GM12801 (cell line): ENCODE measurements around the gene KIDINS220.

Experiments
- TF ChIP-seq, protein P1 (sequence below): IDR thresholded peaks from one replicate; pipeline ENCODE4 v1.5.1; 2011; ENCODE audit warnings: control low read depth; ENCODE audit not compliant: insufficient read length; ENCODE audit errors: extremely low read depth

KIDINS220 gene

DNA sequence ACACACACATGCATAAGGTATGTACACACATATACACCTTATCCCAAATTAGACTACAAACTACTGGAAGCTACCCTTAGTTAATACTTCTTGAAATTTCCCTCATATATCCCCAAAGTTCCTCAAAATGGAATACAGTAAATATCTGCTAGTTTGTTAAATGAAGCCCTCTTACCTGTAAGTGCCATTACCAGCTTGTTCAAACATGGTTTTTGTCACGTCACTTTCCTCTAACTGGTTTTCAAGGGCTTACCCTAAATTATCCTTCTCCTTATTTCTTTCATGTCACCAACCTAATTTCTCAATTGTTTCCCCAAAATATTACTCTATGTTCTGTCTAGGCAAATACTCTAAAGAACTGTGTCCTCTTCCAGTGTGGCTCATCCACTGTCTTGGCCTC lies 24.4 kb upstream of the KIDINS220 start:
- TF ChIP-seq, protein P1, sequence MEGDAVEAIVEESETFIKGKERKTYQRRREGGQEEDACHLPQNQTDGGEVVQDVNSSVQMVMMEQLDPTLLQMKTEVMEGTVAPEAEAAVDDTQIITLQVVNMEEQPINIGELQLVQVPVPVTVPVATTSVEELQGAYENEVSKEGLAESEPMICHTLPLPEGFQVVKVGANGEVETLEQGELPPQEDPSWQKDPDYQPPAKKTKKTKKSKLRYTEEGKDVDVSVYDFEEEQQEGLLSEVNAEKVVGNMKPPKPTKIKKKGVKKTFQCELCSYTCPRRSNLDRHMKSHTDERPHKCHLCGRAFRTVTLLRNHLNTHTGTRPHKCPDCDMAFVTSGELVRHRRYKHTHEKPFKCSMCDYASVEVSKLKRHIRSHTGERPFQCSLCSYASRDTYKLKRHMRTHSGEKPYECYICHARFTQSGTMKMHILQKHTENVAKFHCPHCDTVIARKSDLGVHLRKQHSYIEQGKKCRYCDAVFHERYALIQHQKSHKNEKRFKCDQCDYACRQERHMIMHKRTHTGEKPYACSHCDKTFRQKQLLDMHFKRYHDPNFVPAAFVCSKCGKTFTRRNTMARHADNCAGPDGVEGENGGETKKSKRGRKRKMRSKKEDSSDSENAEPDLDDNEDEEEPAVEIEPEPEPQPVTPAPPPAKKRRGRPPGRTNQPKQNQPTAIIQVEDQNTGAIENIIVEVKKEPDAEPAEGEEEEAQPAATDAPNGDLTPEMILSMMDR = no peak

DNA sequence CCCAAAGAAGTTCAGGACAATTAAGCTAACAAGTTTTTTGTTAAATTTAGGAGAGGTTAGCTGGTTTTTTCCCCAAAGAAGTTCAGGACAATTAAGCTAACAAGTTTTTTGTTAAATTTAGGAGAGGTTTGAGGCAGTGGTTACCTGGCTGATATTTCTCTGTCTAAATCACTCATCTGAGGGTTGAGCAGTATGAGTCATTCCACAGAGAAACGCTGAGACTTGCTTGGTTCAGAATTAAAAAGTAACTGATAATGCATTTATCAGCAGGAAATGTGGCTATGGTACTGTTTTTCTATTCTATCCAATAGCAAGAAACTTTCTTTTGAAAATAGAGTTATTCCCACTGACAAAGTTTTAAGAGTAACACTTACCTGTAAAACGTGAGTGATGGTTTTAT lies 22.8 kb upstream of the KIDINS220 start:
- TF ChIP-seq, protein P1 = no peak

DNA sequence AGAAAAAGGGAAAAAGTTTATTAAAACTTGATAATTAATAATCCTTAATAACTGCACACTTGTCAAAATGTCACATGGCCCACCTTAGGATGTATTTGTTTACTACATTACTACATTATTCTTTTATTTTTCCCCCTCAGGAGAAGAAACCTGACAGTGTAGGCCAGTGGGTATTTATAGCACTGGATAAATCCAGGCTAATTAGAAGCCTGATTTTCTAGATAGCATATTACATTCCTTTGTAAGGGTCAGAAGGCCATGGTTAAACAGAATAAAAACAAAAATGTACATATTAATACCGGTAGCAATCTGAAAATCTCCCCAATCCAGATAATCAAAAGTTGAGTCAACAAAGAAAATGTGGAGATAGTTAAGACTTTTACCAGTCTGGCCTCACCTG lies 21.5 kb upstream of the KIDINS220 start:
- TF ChIP-seq, protein P1 = no peak

DNA sequence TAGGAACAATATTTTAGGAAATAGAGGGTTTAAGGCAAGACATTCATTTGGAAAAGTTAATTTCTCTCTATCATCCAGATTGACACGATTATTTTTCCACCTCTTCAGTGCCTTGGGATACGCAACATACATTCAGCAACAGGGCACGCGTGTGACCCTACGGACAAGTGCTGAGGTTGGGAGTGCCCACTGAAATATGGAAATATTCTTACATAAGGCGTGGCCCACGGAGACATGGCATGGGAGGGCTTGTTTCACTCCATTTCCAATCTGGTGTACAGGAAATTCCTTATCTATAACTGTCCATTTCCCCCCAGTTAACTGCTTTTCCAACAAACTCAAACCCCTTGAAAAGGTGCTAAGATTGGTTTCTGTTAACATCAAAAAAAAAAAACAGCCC lies 20.9 kb upstream of the KIDINS220 start:
- TF ChIP-seq, protein P1 = no peak

DNA sequence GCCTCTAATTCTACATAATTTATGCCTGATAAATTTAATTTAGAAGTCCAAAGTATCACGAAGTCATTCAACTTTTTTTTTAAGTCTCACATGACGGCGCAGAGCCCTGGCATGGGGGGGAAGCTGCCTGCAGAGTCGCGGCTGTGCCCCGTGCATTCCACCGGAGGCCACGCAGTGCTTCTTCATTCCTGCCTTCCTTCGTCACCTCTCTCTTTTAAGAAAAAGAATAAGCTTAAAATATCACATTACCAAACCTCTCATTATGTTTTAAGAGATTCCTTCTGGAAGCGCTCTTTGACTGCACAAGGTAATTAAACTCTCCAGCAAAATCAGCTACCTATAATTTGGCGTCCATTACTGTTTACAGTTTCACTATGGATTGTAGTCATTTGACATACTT lies 20.3 kb upstream of the KIDINS220 start:
- TF ChIP-seq, protein P1 = no peak

DNA sequence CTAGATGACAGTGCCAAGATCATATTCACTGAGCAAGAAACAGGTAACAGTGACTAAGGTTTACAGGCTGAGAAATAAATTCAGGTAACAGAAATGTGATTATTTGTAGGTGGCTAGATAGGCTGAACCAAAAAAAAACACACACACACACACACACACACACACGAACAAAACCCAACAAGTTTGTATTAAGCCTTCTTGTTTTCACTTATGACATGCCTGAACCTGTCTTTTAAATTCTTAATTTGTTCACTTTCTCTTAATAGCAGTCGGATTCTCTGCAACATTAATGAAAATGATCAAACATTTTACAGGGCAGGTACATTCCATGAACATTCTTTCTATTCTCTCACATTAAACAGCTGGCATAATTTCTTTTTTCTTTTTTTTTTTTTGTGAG lies 18.8 kb upstream of the KIDINS220 start:
- TF ChIP-seq, protein P1 = no peak

DNA sequence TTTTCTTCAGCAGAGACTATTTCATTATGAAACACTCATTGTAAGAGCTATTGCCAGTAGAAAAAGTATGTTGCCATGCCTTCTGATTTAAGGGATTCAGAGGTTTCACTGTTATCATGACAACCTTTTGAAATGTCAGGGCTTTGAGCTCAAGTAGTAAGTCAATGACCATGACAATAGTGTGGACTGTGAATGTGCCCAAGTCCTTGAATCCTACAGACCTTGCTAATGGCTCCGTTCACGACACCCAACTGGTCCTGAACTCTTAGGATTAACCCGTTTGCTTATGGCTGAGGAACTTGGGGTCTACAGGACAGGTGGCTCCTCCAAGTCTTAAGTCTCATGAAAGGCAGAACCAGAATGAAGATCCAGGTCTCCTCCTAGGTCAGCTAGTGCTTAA lies 17.6 kb upstream of the KIDINS220 start:
- TF ChIP-seq, protein P1 = no peak

DNA sequence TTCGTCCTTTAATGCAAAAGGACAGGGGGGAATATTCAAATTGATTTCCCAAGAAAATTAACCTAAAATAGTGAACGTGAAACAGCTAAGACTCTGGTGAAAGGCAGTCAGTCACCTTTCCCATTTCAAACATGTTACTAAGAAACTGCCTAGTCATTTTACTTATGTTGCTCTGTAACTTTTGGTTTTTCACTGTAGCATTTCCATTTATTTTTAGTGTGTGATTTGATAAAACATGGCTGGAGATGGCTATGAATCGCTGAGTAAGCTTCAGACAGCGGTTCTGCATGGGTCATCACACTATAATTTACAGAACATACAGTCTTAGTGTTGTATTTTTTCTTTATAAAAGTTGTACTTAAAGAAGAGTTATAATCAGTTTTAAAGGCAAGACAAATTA lies 16.0 kb upstream of the KIDINS220 start:
- TF ChIP-seq, protein P1 = no peak
